Left ventricle myocardium superior (tissue), 1 donor: ENCODE results near the gene ESR1. TPM values are rescaled to one million over a fixed set of nuclear protein-coding genes. Genes with fewer than 3 reads are reported as not detected.

Source experiments
- ATAC-seq: fragments of 200-7000 bp; cut with Tn5 transposase; one replicate; pipeline ENCODE4 v1.9.1; 2020; ENCODE audit warnings: mild to moderate bottlenecking, moderate library complexity
- DNase-seq: peaks from one replicate; pipeline ENCODE4 v3.0.0-alpha.2; 2020
- intact Hi-C: fragments of 100-400 bp; cut with micrococcal nuclease; formaldehyde crosslinking; loops from one replicate; pipeline ENCODE4 v1.11.0; 2022
- total RNA-seq: library from RNA; stranded (reverse); fragmentation: NEBNext Ultra II Directional; extraction: Animal tissue kit (Norgen Biotek cat#: 25700); gene quantifications from one replicate; pipeline ENCODE4 v1.2.1, GENCODE V29; 2021
- donor health status: DM: no; HTN: yes; CAD: no; lungs with severe emphysema.

ESR1 gene
- total RNA-seq, 1 donor from 2014 or later, result 1.3 TPM

DNA sequence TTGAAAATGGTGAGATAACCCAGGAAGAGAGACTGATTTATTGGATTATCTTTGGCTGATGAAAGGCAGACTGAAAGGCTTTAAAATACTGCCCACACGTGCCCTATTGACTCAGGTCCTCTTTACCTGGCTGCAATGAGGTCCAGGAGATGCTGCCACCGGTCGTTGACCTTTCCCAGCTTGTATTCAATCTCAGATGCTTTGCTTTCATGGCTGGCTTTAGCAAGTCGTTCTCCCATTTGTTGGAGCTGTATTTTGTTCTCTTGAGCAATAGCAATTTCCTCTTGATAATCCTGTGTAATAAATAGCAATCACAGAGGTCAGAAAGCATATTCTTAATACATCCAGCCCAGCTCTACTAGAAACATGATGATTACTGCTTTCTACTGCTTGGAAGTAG, 368.8 kb downstream of the ESR1 start:
- ATAC-seq (no peak), DNase-seq (no peak)
- intact Hi-C loops, result no loop called here
